ENCODE data around the gene KXD1.

The KXD1 gene

DNA sequence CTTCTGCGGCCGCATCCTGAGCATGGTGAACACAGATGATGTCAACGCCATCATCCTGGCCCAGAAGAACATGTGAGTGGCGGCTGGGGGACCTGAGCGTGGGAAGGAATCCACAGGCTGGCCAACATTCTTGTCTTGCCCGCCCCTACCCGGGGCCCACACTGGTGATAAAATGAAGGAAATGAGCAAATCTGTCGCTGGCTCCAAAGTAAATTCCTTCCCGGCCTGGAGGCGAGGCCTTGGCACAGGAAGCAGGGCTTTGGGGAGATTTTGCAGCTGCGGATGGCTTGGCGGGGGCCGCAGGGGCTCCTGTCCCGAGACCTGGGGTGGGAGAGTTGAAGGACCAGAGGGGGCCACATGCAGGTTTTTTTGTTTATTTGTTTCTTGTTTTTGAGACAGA, 4.4 kb downstream of the KXD1 start:
- TF ChIP-seq, protein P1, sequence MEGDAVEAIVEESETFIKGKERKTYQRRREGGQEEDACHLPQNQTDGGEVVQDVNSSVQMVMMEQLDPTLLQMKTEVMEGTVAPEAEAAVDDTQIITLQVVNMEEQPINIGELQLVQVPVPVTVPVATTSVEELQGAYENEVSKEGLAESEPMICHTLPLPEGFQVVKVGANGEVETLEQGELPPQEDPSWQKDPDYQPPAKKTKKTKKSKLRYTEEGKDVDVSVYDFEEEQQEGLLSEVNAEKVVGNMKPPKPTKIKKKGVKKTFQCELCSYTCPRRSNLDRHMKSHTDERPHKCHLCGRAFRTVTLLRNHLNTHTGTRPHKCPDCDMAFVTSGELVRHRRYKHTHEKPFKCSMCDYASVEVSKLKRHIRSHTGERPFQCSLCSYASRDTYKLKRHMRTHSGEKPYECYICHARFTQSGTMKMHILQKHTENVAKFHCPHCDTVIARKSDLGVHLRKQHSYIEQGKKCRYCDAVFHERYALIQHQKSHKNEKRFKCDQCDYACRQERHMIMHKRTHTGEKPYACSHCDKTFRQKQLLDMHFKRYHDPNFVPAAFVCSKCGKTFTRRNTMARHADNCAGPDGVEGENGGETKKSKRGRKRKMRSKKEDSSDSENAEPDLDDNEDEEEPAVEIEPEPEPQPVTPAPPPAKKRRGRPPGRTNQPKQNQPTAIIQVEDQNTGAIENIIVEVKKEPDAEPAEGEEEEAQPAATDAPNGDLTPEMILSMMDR (IDR thresholded peaks at IDR 0.05; ENCODE audit: control insufficient read depth, extremely low read depth, insufficient read depth) = no peak
- H3K4me3 ChIP-seq (ENCODE audit: low read depth, low read length) = no peak overlapping the region
- no peak for DNase-seq (ENCODE audit: low read depth)

DNA sequence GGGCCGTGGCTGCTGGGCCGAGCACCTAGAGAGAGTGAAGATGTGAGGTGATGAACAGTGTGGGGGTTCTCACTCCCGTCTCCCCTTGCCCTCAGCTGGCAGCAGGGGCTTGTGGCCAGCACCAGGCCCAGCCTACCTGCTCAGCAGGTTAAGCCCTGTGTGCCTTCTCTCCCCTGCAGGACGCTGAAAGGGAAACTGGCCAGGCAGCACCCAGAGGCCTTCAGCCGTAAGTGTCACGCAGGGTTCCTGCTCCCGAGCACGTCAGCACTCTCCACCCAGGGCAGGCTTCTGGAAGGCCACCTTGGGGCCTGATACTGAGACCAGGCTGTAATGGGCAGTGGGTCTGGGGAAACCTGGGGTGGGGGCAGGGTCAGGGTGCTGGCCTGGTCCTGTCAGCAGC, 9.3 kb downstream of the KXD1 start:
- TF ChIP-seq, protein P1 (IDR thresholded peaks at IDR 0.05; ENCODE audit: control insufficient read depth, extremely low read depth, insufficient read depth) = no peak
- no peak for DNase-seq (ENCODE audit: low read depth)
- no peak overlapping the region for H3K4me3 ChIP-seq (ENCODE audit: low read depth, low read length)

- DNase-seq (ENCODE audit: low read depth) = no peak
- no peak overlapping the region for H3K4me3 ChIP-seq (ENCODE audit: low read depth, low read length)
- TF ChIP-seq, protein P1 (IDR thresholded peaks at IDR 0.05; ENCODE audit: control insufficient read depth, extremely low read depth, insufficient read depth) = no peak
Observed at GRCh38 chr19:18568367-18568766, 10.7 kb downstream of the KXD1 start.

GRCh38 chr19:18571564-18572344, 14.1 kb downstream of the KXD1 start, which contains the start of gene UBA52:
Gene UBA52 (plus strand): TSS chr19:18571857. CDS start chr19:18573301, 1,444 bp downstream.
- TF ChIP-seq, protein P1 (IDR thresholded peaks at IDR 0.05; ENCODE audit: control insufficient read depth, extremely low read depth, insufficient read depth) = no peak
- DNase-seq (ENCODE audit: low read depth) = peak; percentile 96
- peak within 1 kb of the TSS; percentile 99 for H3K4me3 ChIP-seq (ENCODE audit: low read depth, low read length)

DNA sequence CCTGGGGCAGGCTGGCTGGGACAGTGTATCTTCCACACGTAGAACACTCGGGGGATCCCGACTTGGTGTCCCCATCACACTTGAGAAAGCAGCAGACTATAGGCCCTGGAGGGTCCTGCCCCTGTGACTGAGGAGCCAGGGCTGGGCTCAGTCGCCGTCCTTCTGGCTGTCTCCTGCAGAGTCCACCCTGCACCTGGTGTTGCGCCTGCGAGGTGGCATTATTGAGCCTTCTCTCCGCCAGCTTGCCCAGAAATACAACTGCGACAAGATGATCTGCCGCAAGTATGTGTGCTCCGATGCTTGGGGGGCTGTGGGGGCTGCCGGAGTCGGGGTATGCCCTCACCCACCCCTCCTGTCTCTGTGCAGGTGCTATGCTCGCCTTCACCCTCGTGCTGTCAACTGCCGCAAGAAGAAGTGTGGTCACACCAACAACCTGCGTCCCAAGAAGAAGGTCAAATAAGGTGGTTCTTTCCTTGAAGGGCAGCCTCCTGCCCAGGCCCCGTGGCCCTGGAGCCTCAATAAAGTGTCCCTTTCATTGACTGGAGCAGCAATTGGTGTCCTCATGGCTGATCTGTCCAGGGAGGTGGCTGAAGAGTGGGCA, 17.1 kb downstream of the KXD1 start:
- no peak overlapping the region for H3K4me3 ChIP-seq (ENCODE audit: low read depth, low read length)
- TF ChIP-seq, protein P1 (IDR thresholded peaks at IDR 0.05; ENCODE audit: control insufficient read depth, extremely low read depth, insufficient read depth) = no peak
- DNase-seq (ENCODE audit: low read depth) = no peak

DNA sequence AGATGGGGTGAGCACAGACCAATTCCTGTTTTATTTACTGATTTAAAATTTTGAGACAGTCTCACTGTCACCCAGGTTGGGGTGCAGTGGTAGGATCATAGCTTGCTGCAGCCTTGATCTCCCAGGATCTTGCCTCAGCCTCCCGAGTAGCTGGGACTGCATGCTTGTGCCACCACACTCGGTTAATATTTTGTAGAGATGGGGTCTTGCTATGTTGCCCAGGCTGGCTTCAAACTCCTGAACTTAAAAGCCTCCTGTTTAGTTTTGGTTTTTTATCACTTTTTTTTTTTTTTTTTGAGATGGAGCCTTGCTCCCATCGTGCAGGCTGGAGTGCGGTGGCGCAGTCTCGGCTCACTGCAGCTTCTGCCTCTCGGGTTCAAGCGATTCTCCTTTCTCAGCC, 18.7 kb downstream of the KXD1 start:
- TF ChIP-seq, protein P1 (IDR thresholded peaks at IDR 0.05; ENCODE audit: control insufficient read depth, extremely low read depth, insufficient read depth) = no peak
- no peak overlapping the region for H3K4me3 ChIP-seq (ENCODE audit: low read depth, low read length)
- DNase-seq (ENCODE audit: low read depth) = no peak

All from LNCaP clone FGC (cell line).